Parathyroid adenoma (tissue), 2 donors: ENCODE data around the gene CDC14A.

Experiments
- H2AFZ ChIP-seq: fragments of 300-600 bp; sonication (generic); one replicate; pipeline ENCODE4 v1.7.0; 2017; ENCODE audit warnings: antibody characterized with exemption, mild to moderate bottlenecking
- H3K27ac ChIP-seq: fragments of 300-600 bp; sonication (generic); one replicate; pipeline ENCODE4 v1.7.0; 2017
- H3K27me3 ChIP-seq: fragments of 300-600 bp; sonication (generic); one replicate; pipeline ENCODE4 v1.7.0; 2017; ENCODE audit warnings: low read length; ENCODE audit not compliant: control insufficient read depth, insufficient read depth
- H3K36me3 ChIP-seq: fragments of 300-600 bp; sonication (generic); one replicate; pipeline ENCODE4 v1.7.0; 2017; ENCODE audit warnings: low read length; ENCODE audit not compliant: control insufficient read depth, insufficient read depth
- H3K4me1 ChIP-seq: fragments of 300-600 bp; sonication (generic); one replicate; pipeline ENCODE4 v1.7.0; 2017; ENCODE audit warnings: control low read depth
- H3K4me2 ChIP-seq: fragments of 300-600 bp; sonication (generic); one replicate; pipeline ENCODE4 v1.7.0; 2017; ENCODE audit warnings: low read length
- H3K4me3 ChIP-seq: fragments of 300-600 bp; sonication (generic); one replicate; pipeline ENCODE4 v1.7.0; 2017; ENCODE audit warnings: low read depth, low read length
- H3K79me2 ChIP-seq: fragments of 300-600 bp; sonication (generic); one replicate; pipeline ENCODE4 v1.7.0; 2017; ENCODE audit warnings: control low read depth
- H3K9ac ChIP-seq: fragments of 300-600 bp; sonication (generic); one replicate; pipeline ENCODE4 v1.7.0; 2017; ENCODE audit warnings: mild to moderate bottlenecking
- H3K9me3 ChIP-seq: fragments of 300-600 bp; sonication (generic); one replicate; pipeline ENCODE4 v1.7.0; 2017; ENCODE audit warnings: low read length; ENCODE audit not compliant: control insufficient read depth
- TF ChIP-seq, protein P1 (sequence below): fragments of 300-600 bp; sonication (generic); IDR thresholded peaks from one replicate; pipeline ENCODE4 v1.7.0; 2017; ENCODE audit warnings: antibody characterized with exemption, mild to moderate bottlenecking
- donor health status: primary hyperparathyroidism.

The CDC14A gene

DNA sequence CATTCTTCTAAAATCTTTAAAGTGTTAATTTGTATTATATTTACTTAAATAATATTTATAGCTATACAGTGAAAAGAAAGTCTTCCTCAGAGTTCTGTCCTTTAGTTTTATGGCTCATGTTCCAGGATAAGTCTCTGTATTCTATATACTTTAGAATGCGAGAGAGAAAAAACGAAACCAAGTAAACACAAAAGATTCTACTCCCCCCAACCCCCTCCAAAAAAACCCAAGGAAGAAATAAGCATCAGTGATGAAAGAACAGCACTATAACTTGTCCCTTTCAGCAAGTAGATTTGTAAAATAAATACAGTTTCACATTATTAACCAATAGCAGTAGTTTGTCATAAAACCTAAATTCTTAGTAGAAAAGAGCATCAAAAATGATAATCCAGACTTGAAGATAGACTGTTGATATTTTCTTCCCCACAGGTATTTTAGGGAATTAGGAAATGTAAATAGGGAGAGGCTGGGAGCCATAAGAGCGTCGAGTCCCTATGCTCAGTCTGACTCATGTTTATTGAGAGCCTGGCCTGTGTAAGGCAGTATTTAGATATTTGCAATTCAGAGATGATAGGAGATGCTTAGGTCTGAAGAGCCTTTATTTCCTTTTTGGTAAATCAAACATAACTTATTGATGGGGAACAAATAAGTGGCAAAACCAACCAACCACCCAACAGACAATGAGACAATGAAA lies 35.5 kb downstream of the CDC14A start:
- H3K9ac ChIP-seq = no peak overlapping the region

DNA sequence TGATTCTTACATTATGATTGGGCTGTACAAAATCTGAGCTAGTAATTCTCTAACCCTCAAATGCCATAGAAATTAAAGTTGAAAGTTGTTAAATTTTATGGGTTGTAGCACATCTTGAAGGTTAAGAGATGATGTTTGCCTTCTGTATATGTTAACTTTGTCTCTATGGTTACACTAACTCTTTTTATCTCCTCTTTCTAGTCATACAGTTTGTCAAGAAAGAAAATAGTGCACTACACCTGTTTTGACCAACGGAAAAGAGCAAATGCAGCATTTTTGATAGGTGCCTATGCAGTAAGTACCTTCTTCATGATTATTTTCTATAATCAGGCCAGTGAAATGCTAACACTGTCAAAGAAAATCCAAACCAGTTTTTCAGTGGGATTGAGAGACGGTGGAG lies 38.2 kb downstream of the CDC14A start:
- Histone ChIP-seq H3K27me3 (no peaks in the 10 kb centered on the region), H3K4me2 (no peak overlapping the region), H3K4me3 (no peak overlapping the region), H3K9ac (no peak overlapping the region), H3K27ac (no peak overlapping the region), H2AFZ (no peak overlapping the region), H3K36me3 (no peaks in the 10 kb centered on the region), H3K79me2 (no peaks in the 10 kb centered on the region), H3K4me1 (no peaks in the 10 kb centered on the region), H3K9me3 (no peaks in the 10 kb centered on the region)
- TF ChIP-seq, protein P1, sequence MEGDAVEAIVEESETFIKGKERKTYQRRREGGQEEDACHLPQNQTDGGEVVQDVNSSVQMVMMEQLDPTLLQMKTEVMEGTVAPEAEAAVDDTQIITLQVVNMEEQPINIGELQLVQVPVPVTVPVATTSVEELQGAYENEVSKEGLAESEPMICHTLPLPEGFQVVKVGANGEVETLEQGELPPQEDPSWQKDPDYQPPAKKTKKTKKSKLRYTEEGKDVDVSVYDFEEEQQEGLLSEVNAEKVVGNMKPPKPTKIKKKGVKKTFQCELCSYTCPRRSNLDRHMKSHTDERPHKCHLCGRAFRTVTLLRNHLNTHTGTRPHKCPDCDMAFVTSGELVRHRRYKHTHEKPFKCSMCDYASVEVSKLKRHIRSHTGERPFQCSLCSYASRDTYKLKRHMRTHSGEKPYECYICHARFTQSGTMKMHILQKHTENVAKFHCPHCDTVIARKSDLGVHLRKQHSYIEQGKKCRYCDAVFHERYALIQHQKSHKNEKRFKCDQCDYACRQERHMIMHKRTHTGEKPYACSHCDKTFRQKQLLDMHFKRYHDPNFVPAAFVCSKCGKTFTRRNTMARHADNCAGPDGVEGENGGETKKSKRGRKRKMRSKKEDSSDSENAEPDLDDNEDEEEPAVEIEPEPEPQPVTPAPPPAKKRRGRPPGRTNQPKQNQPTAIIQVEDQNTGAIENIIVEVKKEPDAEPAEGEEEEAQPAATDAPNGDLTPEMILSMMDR = no peak

More for the DNA sequence above, 35.5 kb downstream of the CDC14A start:
- Histone ChIP-seq H3K27me3 (no peaks in the 10 kb centered on the region), H3K36me3 (no peaks in the 10 kb centered on the region), H3K9me3 (no peaks in the 10 kb centered on the region), H3K79me2 (no peaks in the 10 kb centered on the region), H3K4me1 (no peaks in the 10 kb centered on the region), H3K4me2 (no peak overlapping the region), H2AFZ (no peak overlapping the region), H3K4me3 (no peak overlapping the region), H3K27ac (no peak overlapping the region)
- TF ChIP-seq, protein P1 = no peak

DNA sequence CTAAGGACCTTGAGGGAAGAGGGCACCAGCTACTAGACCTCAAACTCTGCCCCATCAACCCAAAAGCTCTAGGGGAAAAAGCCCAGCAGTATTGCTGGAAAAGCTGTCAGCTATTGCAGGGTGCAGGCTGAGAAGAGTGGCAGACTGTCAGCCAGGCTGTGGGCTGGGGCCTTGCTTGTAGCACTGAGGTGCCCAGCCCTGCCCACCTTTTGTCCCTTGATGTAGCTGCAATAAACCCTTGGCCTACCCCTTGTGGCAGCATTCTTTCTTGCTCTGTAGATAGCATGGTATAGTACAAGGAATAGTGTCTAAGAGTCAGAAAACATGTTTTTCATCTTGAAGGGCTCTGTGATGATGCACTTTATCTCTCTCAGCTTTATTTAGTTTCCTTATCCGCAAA lies 39.4 kb downstream of the CDC14A start:
- H3K27me3 ChIP-seq = no peaks in the 10 kb centered on the region
- no peaks in the 10 kb centered on the region for H3K4me1 ChIP-seq
- no peaks in the 10 kb centered on the region for H3K79me2 ChIP-seq
- no peak overlapping the region for H3K4me2 ChIP-seq
- H3K27ac ChIP-seq = no peak overlapping the region
- TF ChIP-seq, protein P1 = no peak
- no peak overlapping the region for H3K9ac ChIP-seq
- no peak overlapping the region for H2AFZ ChIP-seq
- H3K9me3 ChIP-seq = no peaks in the 10 kb centered on the region
- no peak overlapping the region for H3K4me3 ChIP-seq
- no peaks in the 10 kb centered on the region for H3K36me3 ChIP-seq

DNA sequence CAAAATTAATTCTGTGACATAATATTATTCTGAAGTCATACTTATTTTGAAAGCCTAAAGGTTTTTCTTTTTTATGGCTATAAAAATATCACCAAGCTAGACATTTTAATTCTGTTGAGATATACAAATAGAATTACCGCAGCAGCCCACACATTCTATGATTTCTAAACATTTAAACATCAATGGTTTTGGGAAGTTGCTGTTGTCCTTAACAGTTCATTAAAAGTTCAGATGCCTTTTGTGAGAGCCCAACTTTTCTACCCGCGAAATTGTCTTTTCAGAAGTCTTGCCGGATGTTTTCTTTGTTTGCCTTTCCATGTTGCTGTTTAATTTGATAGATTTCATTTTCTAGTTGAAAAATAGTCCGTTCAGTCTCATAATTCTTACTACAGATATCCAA lies 40.5 kb downstream of the CDC14A start:
- H3K4me1 ChIP-seq = no peaks in the 10 kb centered on the region
- H3K9me3 ChIP-seq = no peaks in the 10 kb centered on the region
- H3K36me3 ChIP-seq = no peaks in the 10 kb centered on the region
- no peak overlapping the region for H3K9ac ChIP-seq
- H2AFZ ChIP-seq = no peak overlapping the region
- H3K4me3 ChIP-seq = no peak overlapping the region
- TF ChIP-seq, protein P1 = no peak
- H3K27me3 ChIP-seq = no peaks in the 10 kb centered on the region
- H3K27ac ChIP-seq = no peak overlapping the region
- H3K4me2 ChIP-seq = no peak overlapping the region
- H3K79me2 ChIP-seq = no peaks in the 10 kb centered on the region

DNA sequence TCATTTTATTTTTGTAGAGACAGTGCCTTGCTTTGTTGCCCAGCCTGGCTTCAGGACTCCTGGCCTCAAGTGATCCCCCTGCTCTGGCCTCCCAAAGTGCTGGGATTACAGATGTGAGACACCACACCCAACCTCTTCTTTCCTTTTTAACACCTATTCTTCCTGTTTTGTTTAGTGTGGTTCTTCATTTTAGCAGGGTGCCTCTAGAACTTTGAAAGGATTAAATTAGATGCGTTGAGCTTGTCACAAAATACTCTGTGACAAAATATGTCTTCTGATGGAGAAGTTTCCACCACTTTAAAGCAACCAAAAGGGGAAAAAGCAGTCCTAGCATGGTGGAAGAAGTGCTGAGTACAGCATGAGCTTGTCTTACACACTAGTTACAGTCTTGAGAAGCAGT lies 42.0 kb downstream of the CDC14A start:
- TF ChIP-seq, protein P1 = no peak
- Histone ChIP-seq H2AFZ (no peak overlapping the region), H3K27ac (no peak overlapping the region), H3K36me3 (no peaks in the 10 kb centered on the region), H3K9ac (no peak overlapping the region), H3K4me3 (no peak overlapping the region), H3K9me3 (no peaks in the 10 kb centered on the region), H3K4me2 (no peak overlapping the region), H3K79me2 (no peaks in the 10 kb centered on the region), H3K27me3 (no peaks in the 10 kb centered on the region), H3K4me1 (no peaks in the 10 kb centered on the region)
